ENCODE data around the gene MNT.

DNA sequence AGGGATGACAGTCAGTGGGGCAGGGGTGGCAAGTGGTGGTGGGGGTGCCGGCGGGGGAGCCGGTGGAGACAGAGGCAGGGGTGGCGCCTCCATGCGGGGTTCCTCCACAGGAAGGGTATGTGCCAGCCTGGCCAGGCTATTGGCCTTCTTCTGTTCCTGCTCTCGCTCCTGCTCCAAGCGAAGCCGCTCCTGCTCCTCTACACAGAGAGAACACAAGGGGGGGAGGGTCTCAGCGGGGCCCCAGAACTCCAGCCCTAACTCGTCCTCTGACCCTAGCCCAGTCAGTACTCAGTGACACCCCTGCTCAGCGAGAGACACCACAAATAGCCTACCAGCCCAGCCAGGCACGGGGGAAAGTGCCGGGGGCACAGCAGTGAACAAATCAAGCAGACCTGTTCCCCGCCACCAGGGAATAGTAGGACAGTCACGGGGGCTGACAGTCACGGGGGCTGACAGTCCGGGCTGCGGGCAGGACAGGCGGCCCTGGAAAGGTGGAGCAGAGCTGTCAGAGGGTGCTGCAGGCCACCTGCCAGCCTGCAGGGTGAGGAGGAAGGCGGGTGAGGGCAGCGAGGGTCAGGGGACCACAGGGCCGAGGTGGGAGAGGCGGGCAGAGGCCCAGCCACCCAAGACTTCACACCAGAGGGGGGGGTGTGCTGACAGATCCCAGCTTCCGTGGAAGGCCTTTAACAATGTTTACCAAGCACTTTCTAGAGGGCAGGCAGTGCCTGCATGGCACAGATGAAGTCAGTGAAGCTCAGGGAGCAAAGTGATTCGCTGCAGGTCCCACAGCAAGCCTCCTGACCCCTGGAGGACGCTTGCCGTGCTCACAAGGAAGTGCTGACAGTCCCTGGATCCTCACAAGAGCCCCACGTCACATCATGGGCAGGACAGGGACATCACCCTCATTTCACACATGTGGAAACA, 5.3 kb downstream of the MNT start:
- TF ChIP-seq GATA2 (IDR thresholded peaks at IDR 0.05; ENCODE audit: low read depth, low read length) (no peak), GATA3 (IDR thresholded peaks at IDR 0.05; ENCODE audit: low read depth, low read length) (no peak)

Measured in SH-SY5Y (cell line).